ENCODE results near the gene HPS6.
"Not testable (repeated sequence)": the region's sequence is repeated elsewhere in the genome, so short reads cannot be mapped to it uniquely, and the experiment has no call there.

HPS6 gene

DNA sequence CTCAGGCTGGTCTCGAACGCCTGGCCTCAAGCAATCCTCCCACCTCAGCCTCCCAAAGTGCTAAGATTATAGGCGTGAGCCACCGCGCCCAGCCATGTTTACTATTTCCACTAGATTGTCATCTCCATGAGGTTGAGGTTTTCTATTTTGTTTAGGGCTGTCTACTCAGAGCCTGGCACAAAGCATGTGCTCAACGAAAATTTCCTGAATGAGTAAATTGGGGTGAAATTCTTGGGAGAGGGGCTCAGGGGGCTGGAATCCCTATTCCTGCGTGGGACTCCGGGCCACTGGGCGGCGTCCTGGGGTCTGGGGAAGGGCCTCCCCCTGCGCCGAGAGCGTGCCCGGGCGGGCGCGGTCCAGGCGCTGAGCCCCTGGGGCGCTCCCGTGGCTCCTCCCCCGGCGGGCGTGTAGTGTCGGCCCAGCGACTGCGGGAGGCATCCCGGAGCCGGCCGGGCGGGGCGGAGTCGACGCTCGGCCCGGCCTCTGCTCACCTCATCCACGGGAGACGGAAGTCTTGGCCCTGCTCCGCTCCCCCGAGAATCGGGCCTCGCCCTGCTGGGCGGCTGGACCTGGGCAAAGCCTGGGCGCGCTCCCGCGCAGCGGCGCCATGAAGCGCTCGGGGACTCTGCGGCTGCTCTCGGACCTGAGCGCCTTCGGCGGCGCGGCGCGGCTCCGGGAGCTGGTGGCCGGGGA, at the start of gene HPS6:
Gene HPS6, plus strand, starts transcription at position 482 of the 693 bp plus-strand sequence. Its CDS starts 126 bp downstream, at position 608.
- DNase-seq: peak; percentile 89

DNA sequence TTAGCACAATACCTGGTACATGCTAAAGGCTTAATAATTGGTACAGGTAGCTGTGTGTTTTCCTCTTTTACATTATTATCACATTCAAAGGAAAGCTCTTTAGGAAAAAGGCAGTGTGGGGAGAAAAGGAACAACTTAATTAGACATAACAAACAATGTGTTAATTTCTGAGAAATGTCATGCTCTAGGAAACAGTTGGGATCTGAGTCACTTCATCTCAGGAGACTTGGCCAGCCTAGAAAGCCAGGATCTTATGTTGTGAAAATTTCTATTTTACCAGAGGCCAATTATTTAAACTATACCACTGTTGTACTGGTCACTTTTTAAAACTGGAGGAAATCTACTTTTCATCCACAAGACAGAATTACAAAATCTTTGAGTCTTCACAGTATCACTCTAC, 48.7 kb upstream of the HPS6 start:
- no peak for DNase-seq

DNA sequence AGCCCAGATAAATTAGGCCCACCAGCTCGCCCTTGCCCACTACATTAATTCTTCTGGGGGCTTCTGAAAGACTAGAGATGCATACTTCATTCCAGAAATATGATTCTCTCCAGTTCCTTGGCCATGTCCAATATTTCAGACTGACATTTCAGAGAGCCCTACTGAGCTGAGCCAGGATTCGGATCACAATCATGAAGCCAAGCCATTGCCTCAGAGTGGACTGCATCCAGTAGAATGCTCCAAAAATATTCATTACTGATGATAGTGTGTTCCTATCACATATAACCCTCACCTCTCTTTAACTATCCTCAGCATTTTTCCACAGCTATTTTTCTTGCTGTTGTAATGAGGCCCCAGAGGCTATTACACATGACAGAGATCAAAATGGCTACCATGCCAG, 47.9 kb upstream of the HPS6 start:
- DNase-seq: no peak

DNA sequence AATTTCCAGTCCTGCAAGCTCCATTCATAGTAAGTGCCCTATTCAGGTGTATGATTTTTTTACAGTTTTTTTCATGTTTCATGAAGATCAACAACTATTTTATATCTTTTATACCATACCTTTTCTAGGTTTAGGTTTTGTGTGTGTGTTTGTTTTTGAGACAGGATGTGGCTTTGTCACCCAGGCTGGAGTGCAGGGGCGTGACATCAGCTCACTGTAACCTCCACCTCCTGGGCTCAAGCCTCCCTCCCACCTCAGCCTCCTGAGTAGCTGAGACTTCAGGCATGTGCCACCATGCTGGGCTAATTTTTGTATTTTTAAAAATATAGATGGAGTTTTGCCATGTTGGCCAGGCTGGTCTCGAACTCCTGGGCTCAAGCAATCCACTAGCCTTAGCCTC, 44.2 kb upstream of the HPS6 start:
- no peak for DNase-seq

DNA sequence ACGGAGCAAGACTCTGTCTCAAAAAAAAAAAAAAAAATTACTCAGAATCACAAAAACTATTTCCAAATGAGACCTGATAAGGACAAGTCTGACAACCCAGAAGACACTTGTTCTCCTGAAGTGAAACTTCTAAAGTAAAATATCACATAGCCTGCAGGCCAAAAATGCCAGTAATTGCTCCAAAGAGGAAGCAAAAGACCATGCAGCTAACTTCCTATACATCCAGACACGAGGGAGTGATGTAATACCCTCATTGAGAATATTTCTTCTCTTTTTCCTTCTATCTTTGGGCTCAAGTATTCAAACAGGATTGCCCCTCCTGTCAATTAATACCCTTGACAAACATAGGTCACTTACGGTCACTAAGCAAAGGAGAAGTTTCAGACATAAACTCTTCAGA, 40.4 kb upstream of the HPS6 start:
- no peak for DNase-seq

DNA sequence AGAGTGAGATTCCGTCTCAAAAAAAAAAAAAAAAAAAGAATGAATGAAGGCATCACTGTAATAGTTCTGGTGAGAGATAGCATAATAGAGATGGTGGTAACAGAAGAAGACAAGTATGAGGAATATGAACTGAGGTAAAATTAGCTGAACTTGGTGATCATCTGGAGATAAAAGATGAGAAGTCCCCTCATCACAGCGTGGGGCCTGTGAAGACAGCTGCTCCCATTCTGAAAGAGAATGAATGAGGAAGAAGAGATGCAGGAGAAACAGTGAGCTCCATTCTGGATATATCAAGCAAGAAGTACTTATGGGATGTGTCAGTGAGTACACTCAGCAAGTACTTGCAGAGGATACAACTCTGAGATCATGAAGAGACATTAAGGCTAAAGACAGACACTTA, 37.9 kb upstream of the HPS6 start:
- no peak for DNase-seq

DNA sequence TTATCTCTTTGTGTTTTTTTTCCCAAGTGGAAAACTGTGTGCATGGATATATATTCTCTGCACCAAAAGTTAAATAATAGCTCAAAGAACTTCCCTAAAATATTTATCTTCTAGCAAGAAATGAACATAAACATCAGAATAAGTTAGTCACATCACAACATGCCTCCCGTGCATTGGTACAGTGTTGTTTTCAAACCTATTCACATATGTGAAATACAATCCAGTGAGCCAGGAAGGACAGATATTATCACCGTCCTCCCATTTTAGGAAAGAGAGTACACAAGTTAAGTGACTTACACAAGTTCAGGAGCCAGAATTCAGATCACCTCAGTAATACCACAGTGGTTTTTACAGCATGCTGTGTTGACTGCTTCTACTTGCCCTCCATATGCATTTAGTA, 31.4 kb upstream of the HPS6 start:
- DNase-seq: no peak

DNA sequence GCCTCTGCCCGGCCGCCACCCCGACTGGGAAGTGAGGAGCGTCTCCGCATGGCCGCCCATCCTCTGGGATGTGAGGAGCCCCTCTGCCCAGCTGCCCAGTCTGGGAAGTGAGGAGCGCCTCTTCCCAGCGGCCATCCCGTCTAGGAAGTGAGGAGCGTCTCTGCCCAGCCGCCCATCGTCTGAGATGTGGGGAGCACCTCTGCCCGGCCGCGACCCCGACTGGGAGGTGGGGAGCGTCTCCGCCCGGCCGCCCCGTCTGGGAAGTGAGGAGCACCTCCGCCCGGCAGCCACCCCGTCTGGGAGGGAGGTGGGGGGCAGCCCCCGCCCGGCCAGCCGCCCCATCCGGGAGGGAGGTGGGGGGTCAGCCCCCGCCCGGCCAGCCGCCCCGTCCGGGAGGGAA, 29.3 kb upstream of the HPS6 start:
- DNase-seq: not testable (repeated sequence)

DNA sequence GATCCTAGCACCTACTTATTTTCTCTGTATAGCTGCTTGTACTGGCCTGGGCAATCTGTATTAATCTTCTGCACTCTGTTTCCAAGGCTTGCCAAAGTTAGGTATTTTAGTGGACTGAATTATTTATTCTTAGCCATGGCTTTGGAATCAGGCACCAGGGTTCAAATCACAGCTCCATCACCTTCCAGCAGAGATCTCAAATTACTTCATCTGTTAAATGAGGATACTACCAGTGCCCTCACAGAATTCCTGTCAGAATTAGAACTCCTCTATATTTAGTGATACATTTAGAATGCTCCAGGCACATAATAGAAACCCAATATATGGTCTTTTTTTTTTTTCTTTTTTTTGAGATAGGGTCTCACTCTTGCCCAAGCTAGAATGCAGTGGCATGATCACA, 26.7 kb upstream of the HPS6 start:
- no peak for DNase-seq

DNA sequence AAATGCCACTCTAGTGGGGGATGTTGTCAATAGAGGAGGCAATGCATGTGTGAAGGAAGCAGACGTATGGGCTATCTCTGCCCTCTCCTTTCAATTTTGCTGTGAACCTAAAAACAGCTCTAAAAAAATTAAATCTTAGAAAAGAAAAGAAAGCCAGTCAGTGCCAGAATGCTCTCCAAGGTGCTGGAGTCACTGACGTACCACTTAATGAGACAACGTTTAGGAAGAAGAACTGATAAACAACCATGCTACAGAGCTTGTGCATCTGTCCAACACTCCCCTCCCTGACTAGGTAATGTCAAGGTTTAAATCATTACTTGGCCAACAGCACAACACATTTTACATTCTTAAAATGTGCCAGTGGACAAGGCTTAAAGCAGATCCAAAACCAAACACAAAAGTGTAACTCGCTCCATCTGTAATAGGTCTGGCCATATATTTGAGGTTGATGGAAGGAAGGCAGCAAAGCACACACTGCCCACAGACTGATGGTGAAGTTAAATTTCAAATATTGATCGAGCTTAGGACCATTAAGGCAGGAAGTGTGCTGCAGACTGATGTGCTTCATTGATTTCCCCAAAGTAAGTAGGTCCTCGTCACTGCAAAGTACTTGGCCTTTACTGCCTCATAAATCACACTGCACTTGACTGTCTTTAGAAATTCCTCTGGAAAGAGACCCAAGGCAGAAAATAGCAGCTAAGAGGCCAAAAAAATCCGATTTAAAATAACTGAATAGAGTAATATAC, 24.7 kb upstream of the HPS6 start:
- DNase-seq: no peak

DNA sequence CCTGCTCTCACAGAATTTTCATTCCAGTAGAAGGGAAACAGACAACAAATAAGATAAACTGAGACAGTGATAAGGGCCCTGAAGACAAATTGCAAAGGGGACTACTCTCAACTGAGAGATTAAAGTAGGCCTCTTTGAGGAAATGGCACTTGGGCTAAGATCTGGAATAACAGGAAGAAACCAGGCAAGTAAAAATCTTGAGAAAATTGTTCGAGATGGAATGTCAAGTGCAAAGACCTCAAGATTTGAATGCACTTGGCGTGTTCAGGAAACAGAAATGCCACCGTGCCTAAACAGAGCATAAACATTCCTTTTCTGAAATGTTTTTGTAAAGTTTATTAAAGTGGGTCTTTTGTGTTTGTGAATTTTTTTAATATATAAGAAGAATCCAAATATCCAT, 19.9 kb upstream of the HPS6 start:
- DNase-seq: no peak

DNA sequence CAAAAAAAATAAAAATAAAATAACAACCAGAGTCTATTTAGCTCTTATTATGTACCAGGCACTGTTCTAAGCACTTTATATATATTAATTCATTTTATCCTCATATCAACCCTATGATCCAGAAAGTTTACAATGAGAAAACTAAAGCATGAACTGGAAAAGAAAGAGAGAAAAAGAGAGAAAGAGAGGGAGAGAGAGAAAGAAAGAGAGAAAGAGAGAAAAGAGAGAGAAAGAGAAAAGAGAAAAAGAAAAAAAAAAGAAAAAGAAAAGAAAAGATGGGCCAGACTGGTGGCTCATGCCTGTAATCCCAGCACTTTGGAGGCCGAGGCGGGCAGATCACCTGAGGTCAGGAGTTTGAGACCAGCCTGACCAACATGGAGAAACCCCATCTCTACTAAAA, 19.1 kb upstream of the HPS6 start:
- DNase-seq: no peak

DNA sequence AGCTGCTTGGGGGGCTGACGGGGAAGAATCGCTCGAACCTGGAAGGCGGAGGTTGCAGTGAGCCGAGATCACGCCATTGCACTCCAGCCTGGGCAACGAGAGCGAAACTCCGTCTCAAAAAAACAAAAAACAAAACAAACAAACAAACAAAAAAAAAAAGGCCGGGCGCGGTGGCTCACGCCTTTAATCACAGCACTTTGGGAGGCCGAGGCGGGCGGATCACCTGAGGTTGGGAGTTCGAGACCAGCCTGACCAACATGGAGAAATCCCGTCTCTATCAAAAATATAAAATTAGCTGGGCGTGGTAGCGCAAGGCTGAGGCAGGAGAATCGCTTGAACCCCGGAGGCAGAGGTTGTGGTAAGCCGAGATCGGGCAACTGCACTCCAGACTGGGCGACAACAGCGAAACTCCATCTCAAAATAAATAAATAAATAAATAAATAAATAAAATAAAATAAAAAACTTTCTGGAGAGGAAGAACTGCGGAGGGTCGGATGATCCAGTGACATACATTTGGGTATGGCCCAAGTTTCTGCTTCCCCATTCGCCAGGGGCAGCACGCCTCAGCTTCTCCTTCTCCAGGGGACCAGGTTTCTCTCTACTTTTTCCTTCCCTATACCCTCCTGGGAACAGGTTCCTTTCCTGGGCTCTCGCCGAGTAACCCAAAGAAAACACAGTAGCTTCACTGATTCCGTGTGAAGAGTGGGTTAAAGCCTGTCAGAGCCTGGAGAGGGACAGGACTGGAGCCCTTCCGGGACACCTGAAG, 10.1 kb upstream of the HPS6 start:
- DNase-seq: not testable (repeated sequence)

DNA sequence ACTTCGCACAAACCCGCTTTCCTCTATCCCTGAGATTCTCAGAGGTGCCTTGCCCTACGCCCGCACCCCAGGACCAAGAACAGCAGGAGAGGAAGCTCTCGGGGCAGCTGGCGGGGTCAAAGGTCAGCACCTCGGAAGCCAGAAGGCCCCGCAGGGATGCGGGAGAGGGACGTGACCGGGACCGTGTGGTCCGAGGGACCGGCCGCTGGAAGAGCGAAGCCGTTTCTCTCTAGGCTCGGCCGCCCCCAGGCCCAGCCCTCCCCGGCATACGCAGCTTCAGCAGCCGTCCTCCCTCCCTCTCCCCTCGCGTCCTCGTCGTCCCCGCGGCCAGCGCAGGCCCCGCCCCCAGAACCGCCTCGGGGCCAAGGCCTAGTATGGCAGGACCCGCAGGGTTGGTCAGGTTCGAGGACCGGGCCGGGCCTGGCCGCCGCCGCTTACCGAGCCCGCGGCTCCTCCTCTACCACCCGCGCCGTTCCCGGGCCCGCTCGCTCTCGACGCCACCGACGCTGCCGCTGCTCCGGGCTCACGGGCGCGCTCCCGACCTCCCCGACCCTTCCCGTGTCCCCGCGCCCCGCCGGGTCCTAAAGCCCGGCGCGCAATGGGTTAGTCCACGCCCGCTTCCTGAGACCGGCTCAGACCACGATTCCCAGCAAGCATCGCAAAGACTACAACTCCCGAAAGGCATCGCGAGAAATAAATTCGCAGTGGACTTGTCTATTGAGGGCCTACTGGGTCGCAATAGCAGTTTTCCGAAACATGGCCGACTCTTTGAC, 9.3 kb upstream of the HPS6 start, which contains the start of gene ARMH3:
Gene ARMH3, minus strand, starts transcription at position 527 of the 773 bp plus-strand sequence. CDS start 16,059 bp downstream, outside the sequence.
- DNase-seq: peak; percentile 95

DNA sequence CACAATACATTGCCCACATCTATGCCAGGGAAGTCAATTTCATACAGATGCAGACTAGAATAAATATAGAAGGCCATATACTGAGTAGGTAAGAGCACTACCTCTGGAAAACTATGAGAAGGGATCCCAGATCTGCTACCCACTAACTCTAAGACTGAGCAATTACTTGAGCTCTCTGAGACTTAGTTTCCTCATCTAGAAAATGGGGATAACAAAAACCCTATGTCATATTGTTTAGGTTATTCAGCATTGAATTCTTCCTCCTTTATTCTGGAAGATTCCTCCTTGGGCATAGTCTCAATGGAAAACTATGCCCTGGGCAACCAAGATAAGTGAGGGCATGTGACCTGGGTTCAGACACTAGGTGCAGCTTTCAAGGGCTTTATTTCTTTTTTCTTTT, 5.2 kb upstream of the HPS6 start:
- no peak for DNase-seq

DNA sequence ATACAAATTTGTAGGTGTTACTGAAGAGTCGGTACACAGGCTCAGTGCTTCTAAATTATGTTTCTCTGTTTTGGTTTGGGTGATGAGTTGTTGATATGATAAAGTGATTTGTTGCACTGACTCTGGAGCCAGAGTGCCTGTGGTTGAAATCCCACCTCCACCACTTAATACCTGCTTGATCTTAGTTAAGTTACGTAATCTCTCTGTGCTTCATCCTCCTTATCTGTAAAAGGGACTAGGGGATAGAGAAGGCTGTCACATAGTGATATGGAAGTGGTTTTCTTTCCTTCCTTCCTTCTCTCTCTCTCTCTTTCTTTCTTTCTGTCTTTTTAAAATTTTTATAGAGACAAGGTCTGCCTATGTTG, 664 bp upstream of the HPS6 start:
- no peak for DNase-seq

DNA sequence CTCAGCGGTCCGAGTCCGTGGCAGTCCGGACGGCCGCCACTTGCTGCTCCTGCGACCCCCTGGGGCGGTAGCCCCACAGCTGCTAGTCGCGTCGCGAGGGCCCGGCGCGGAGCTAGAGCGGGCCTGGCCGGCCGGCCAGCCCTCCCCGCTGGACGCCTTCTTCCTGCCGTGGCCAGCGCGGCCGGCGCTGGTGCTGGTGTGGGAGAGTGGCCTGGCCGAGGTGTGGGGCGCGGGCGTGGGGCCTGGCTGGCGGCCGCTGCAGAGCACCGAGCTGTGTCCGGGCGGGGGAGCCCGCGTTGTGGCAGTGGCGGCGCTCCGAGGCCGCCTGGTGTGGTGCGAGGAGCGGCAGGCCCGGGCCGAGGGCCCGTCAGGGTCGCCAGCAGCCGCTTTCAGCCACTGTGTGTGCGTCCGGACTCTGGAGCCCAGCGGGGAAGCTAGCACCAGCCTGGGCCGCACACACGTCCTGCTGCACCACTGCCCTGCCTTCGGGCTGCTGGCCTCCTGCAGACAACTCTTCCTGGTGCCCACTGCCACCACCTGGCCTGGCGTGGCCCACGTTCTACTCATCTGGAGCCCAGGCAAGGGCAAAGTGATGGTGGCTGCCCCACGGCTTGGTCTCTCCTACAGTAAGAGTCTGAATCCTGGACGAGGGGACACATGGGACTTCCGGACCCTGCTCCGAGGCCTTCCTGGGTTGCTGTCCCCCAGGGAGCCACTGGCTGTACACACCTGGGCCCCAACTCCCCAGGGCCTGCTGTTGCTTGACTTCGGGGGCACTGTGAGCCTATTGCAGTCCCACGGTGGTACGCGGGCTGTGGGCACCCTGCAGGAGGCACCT, 631 bp downstream of the HPS6 start:
- DNase-seq: no peak

DNA sequence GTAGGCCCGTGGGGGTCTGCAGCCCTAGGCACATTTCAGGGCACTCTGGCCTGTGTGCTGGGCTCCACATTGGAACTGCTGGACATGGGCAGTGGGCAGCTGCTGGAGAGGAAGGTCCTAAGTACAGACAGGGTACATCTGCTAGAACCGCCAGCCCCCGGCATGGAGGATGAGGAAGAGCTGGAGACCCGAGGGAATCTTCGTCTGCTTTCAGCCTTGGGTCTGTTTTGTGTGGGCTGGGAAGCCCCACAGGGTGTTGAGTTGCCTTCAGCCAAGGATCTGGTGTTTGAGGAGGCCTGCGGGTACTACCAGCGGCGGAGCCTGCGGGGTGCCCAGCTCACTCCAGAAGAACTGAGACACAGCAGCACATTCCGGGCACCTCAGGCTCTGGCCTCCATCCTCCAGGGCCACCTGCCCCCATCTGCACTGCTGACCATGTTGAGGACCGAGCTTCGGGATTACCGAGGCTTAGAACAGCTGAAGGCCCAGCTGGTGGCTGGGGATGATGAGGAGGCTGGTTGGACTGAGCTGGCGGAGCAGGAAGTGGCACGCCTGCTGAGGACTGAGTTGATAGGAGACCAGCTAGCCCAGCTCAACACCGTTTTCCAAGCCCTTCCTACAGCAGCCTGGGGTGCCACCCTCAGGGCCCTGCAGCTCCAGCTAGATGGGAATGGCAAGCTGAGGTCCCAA, 1.4 kb downstream of the HPS6 start:
- DNase-seq: peak; percentile 58

DNA sequence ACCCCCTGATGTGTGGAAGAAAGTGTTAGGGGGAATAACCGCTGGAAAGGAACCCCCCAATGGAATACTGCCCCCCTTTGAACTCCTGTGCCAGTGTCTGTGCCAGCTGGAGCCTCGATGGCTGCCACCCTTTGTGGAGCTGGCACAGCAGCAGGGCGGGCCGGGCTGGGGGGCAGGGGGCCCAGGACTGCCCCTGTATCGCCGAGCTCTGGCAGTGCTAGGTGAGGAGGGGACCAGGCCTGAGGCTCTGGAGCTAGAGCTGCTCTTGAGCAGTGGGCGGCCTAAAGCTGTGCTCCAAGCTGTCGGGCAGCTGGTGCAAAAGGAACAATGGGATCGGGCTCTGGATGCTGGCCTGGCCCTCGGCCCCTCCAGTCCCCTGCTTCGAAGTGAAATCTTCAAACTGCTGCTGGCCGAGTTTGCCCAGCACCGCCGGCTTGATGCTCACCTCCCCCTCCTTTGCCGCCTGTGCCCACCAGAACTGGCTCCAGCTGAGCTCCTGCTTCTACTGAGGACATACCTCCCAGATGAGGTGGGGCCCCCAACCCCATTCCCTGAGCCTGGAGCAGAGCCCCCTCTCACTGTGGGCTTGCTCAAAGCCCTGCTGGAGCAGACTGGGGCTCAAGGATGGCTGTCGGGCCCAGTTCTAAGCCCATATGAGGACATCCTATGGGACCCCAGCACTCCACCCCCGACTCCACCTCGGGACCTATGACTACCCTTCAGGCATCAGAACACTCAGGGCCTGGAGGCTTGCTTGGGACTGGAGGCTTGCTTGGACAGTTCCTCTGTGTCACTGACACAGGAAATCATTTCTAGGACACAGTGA, 2.2 kb downstream of the HPS6 start:
- DNase-seq: no peak

DNA sequence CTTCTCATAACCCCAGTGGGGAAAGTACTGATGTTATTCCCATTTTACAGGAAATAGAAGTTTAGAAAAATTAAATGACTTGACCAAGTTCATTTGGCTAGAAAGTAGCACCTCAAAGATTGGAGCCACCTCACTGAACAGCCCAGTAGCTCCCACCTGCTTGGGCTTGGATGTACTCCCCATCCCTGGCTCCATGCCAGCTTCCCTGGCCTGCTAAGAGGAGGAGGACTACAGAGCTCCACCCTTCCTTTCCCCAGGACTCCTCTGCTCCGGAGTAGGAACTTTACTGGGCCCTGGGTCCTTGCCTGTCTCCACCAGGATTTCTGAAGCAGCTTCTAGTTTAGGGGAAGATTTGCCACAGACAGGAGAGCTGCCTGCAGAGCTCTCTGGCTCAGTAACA, 3.1 kb downstream of the HPS6 start:
- DNase-seq: no peak

DNA sequence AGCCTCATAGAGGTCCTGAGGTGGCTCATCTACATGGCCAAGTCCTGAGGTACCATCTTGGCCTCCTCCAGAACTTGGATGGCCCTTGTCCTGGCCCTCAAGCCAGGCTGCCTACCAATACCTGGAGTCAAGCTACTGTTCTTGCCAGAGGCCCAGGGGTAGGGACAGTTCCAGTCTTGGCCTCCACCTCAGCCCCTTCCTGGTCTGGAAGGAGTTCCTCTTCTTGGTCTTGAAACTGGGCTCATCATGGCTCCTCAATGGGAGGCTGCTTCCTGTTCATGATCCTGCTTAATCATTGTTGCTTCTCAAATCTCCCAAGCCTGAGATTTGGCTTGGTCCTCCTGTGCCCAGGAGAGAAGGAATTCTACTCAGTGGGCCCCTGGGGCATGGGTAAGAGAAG, 3.9 kb downstream of the HPS6 start:
- no peak for DNase-seq

Data from right forelimb (tissue), 1 donor.